Adrenal gland (tissue), 5 donors: ENCODE data around the gene PRKG1.

Experiments
- POLR2A ChIP-seq, 2 donors: fragments of 450-650 bp; IDR thresholded peaks; one replicate each; pipeline ENCODE4 v1.6.1; 2017; ENCODE audit warnings: antibody characterized with exemption in 2 of 2, mild to moderate bottlenecking in 2 of 2, moderate library complexity in 1 of 2
- TF ChIP-seq, protein P1 (sequence below), 6 experiments: fragments of 450-650 bp in 4 of 6; fragments of 200-600 bp in 2 of 6; sonication (generic) in 1 of 6; IDR thresholded peaks; 1 replicate in 5 of 6; 2 replicates in 1 of 6; pipeline versions ENCODE4 v1.5.1 to v1.8.0; 2016 to 2021; ENCODE audit warnings: antibody characterized with exemption in 6 of 6, mild to moderate bottlenecking in 2 of 6, moderate library complexity in 1 of 6
- donor health status: DM: no; HTN: no; CAD: no.

GRCh38 chr10:51422311-51423120 is 348.2 kb downstream of the PRKG1 start:
- TF ChIP-seq, protein P1, sequence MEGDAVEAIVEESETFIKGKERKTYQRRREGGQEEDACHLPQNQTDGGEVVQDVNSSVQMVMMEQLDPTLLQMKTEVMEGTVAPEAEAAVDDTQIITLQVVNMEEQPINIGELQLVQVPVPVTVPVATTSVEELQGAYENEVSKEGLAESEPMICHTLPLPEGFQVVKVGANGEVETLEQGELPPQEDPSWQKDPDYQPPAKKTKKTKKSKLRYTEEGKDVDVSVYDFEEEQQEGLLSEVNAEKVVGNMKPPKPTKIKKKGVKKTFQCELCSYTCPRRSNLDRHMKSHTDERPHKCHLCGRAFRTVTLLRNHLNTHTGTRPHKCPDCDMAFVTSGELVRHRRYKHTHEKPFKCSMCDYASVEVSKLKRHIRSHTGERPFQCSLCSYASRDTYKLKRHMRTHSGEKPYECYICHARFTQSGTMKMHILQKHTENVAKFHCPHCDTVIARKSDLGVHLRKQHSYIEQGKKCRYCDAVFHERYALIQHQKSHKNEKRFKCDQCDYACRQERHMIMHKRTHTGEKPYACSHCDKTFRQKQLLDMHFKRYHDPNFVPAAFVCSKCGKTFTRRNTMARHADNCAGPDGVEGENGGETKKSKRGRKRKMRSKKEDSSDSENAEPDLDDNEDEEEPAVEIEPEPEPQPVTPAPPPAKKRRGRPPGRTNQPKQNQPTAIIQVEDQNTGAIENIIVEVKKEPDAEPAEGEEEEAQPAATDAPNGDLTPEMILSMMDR (IDR thresholded peaks at IDR 0.05) = peak; percentile 72 to 85 (median 78)
- TF ChIP-seq POLR2A (IDR thresholded peaks at IDR 0.05) = no peak
